ENCODE results near the gene DNAJC7. TPM values are rescaled to one million over a fixed set of nuclear protein-coding genes. Genes with fewer than 3 reads are reported as not detected.
A peak's percentile ranks its signal among the peaks of the same experiment; 100 is the strongest.
"Not testable (repeated sequence)": the region's sequence is repeated elsewhere in the genome, so short reads cannot be mapped to it uniquely, and the experiment has no call there.

Gene DNAJC7
- total RNA-seq, 1 donor from 2014 or later, result 74.8 TPM

GRCh38 chr17:42040818-42041217 lies 23.6 kb upstream of the DNAJC7 start:
- no peak for DNase-seq

GRCh38 chr17:42039794-42040763 lies 22.8 kb upstream of the DNAJC7 start:
- DNase-seq, result no peak

- no peak for DNase-seq
Observed at GRCh38 chr17:42038221-42038973, 21.2 kb upstream of the DNAJC7 start.

- DNase-seq, result no peak
Observed at GRCh38 chr17:42034059-42034458, 16.8 kb upstream of the DNAJC7 start.

- DNase-seq, result no peak
Observed at GRCh38 chr17:42031584-42031983, 14.3 kb upstream of the DNAJC7 start.

GRCh38 chr17:42028791-42029127 lies 11.5 kb upstream of the DNAJC7 start:
- DNase-seq, result no peak

- no peak for DNase-seq
Observed at GRCh38 chr17:42027961-42028790, 10.9 kb upstream of the DNAJC7 start.

- DNase-seq, result no peak
Observed at GRCh38 chr17:42027590-42027889, 10.3 kb upstream of the DNAJC7 start.

- no peak for DNase-seq
Observed at GRCh38 chr17:42026857-42027589, 9.8 kb upstream of the DNAJC7 start.

GRCh38 chr17:42025936-42026335 lies 8.7 kb upstream of the DNAJC7 start:
- no peak for DNase-seq

- no peak for DNase-seq
Observed at GRCh38 chr17:42025191-42025579, 7.9 kb upstream of the DNAJC7 start.

GRCh38 chr17:42023524-42024349 lies 6.5 kb upstream of the DNAJC7 start:
- no peak for DNase-seq

GRCh38 chr17:42020845-42021244 lies 3.6 kb upstream of the DNAJC7 start:
- DNase-seq, result not testable (repeated sequence)

GRCh38 chr17:42019509-42020404 lies 2.5 kb upstream of the DNAJC7 start, which contains the start of gene NKIRAS2:
NKIRAS2 (plus strand) TSS chr17:42020090; CDS start chr17:42021578, 1,488 bp downstream.
- peak; percentile 72 for DNase-seq

GRCh38 chr17:42018988-42019387 lies 1.7 kb upstream of the DNAJC7 start:
- DNase-seq, result no peak

- DNase-seq, result no peak
Observed at GRCh38 chr17:42018339-42018738, 1.1 kb upstream of the DNAJC7 start.

GRCh38 chr17:42017866-42018200 lies 594 bp upstream of the DNAJC7 start:
- DNase-seq, result no peak

- no peak for DNase-seq
Observed at GRCh38 chr17:42016411-42016831, 818 bp downstream of the DNAJC7 start.

- DNase-seq, result not testable (repeated sequence)
Observed at GRCh38 chr17:42013740-42014139, 3.5 kb downstream of the DNAJC7 start.

GRCh38 chr17:42012363-42012762 lies 4.9 kb downstream of the DNAJC7 start:
- DNase-seq, result not testable (repeated sequence)
